Ectodermal cell (in vitro differentiated cells): Measurements from ENCODE around the gene MAN1C1.

Experiments used
- H3K27ac ChIP-seq: 2 replicates; pipeline ENCODE4 v1.7.0; 2013; ENCODE audit warnings: mild to moderate bottlenecking, low read depth, low read length; ENCODE audit not compliant: insufficient read depth, poor library complexity, severe bottlenecking
- H3K27me3 ChIP-seq: 2 replicates; pipeline ENCODE4 v1.7.0; 2013; ENCODE audit warnings: mild to moderate bottlenecking, low read length; ENCODE audit not compliant: insufficient read depth, control insufficient read depth, poor library complexity, severe bottlenecking
- H3K36me3 ChIP-seq: one replicate; pipeline ENCODE4 v1.7.0; 2013; ENCODE audit warnings: low read length; ENCODE audit not compliant: control insufficient read depth, insufficient read depth
- H3K4me1 ChIP-seq: one replicate; pipeline ENCODE4 v1.7.0; 2013; ENCODE audit warnings: low read length; ENCODE audit not compliant: control insufficient read depth, insufficient read depth
- H3K4me3 ChIP-seq: 2 replicates; pipeline ENCODE4 v1.7.0; 2013; ENCODE audit warnings: low read depth, low read length, control low read depth; ENCODE audit not compliant: insufficient read depth
- H3K9me3 ChIP-seq: 2 replicates; pipeline ENCODE4 v1.7.0; 2013; ENCODE audit warnings: mild to moderate bottlenecking, low read length, moderate library complexity; ENCODE audit not compliant: control insufficient read depth
- WGBS, 2 experiments: methylation state at CpG; one replicate each; pipeline ENCODE4 v1.1.7; 2013; ENCODE audit warnings: missing lambda C conversion rate in 2 of 2; 5-methylcytosine and 5-hydroxymethylcytosine counted together

The MAN1C1 gene

GRCh38 chr1:25687221-25688017 is 70.8 kb downstream of the MAN1C1 start:
- H3K27ac ChIP-seq, result no peak overlapping the region
- no peak overlapping the region for H3K4me3 ChIP-seq
- H3K9me3 ChIP-seq, result no peaks in the 10 kb centered on the region
- no peaks in the 10 kb centered on the region for H3K27me3 ChIP-seq
- 93 to 96% methylated on average over 5 to 6 of the region's 6 CpGs for WGBS, 2 experiments
- no peaks in the 10 kb centered on the region for H3K4me1 ChIP-seq
- H3K36me3 ChIP-seq, result no peaks in the 10 kb centered on the region

GRCh38 chr1:25688390-25689119 is 72.0 kb downstream of the MAN1C1 start:
- Histone ChIP-seq H3K4me3 (no peak overlapping the region), H3K4me1 (no peaks in the 10 kb centered on the region), H3K27ac (no peak overlapping the region), H3K27me3 (no peaks in the 10 kb centered on the region), H3K36me3 (no peaks in the 10 kb centered on the region), H3K9me3 (no peaks in the 10 kb centered on the region)
- 94 to 96% methylated on average over 9 of the region's 9 CpGs for WGBS, 2 experiments

- Histone ChIP-seq H3K9me3 (no peaks in the 10 kb centered on the region), H3K4me3 (no peak overlapping the region), H3K36me3 (no peaks in the 10 kb centered on the region), H3K4me1 (no peaks in the 10 kb centered on the region), H3K27me3 (no peaks in the 10 kb centered on the region), H3K27ac (no peak overlapping the region)
- 91 to 93% methylated on average over 18 of the region's 18 CpGs for WGBS, 2 experiments
Observed at GRCh38 chr1:25689686-25690381, 73.2 kb downstream of the MAN1C1 start.

- H3K4me3 ChIP-seq, result no peak overlapping the region
- H3K36me3 ChIP-seq, result no peaks in the 10 kb centered on the region
- no peak overlapping the region for H3K27ac ChIP-seq
- peaks cover 6% of the 10 kb centered on the region for H3K4me1 ChIP-seq
- H3K9me3 ChIP-seq, result no peaks in the 10 kb centered on the region
- H3K27me3 ChIP-seq, result no peaks in the 10 kb centered on the region
- WGBS, 2 experiments, result 91 to 94% methylated on average over 13 of the region's 13 CpGs
Observed at GRCh38 chr1:25690396-25690956, 73.9 kb downstream of the MAN1C1 start.

- Histone ChIP-seq H3K4me3 (no peak overlapping the region), H3K36me3 (no peaks in the 10 kb centered on the region), H3K27me3 (no peaks in the 10 kb centered on the region), H3K27ac (no peak overlapping the region), H3K9me3 (no peaks in the 10 kb centered on the region), H3K4me1 (peaks cover 10% of the 10 kb centered on the region)
- 95 to 96% methylated on average over 7 of the region's 7 CpGs for WGBS, 2 experiments
Observed at GRCh38 chr1:25691211-25691610, 74.6 kb downstream of the MAN1C1 start.

- Histone ChIP-seq H3K27ac (no peak overlapping the region), H3K36me3 (no peaks in the 10 kb centered on the region), H3K9me3 (no peaks in the 10 kb centered on the region), H3K4me3 (no peak overlapping the region), H3K27me3 (no peaks in the 10 kb centered on the region), H3K4me1 (peaks cover 12% of the 10 kb centered on the region)
- WGBS, 2 experiments, result 55 to 60% methylated on average over 6 of the region's 6 CpGs
Observed at GRCh38 chr1:25692560-25692959, 76.0 kb downstream of the MAN1C1 start.

- Histone ChIP-seq H3K27me3 (no peaks in the 10 kb centered on the region), H3K9me3 (no peaks in the 10 kb centered on the region), H3K4me3 (no peak overlapping the region), H3K36me3 (no peaks in the 10 kb centered on the region), H3K27ac (no peak overlapping the region), H3K4me1 (peaks cover 20% of the 10 kb centered on the region)
- 89 to 91% methylated on average over 9 of the region's 9 CpGs for WGBS, 2 experiments
Observed at GRCh38 chr1:25694167-25695007, 77.8 kb downstream of the MAN1C1 start.

- 69 to 71% methylated on average over 15 of the region's 15 CpGs for WGBS, 2 experiments
- peaks cover 29% of the 10 kb centered on the region for H3K4me1 ChIP-seq
- H3K27ac ChIP-seq, result no peak overlapping the region
- H3K36me3 ChIP-seq, result no peaks in the 10 kb centered on the region
- H3K4me3 ChIP-seq, result no peak overlapping the region
- H3K27me3 ChIP-seq, result no peaks in the 10 kb centered on the region
- H3K9me3 ChIP-seq, result no peaks in the 10 kb centered on the region
Observed at GRCh38 chr1:25695090-25695770, 78.6 kb downstream of the MAN1C1 start.

GRCh38 chr1:25695771-25696311 is 79.2 kb downstream of the MAN1C1 start:
- Histone ChIP-seq H3K9me3 (no peaks in the 10 kb centered on the region), H3K4me3 (no peak overlapping the region), H3K27ac (no peak overlapping the region), H3K4me1 (peaks cover 35% of the 10 kb centered on the region), H3K27me3 (no peaks in the 10 kb centered on the region), H3K36me3 (no peaks in the 10 kb centered on the region)
- 57 to 59% methylated on average over 11 of the region's 11 CpGs for WGBS, 2 experiments
